HG03139 (cell line): ENCODE measurements around the gene CTDSP1.

Source experiments
- ATAC-seq: cut with Tn5 transposase; IDR thresholded peaks from one replicate; pipeline ENCODE4 v1.9.1; 2021; ENCODE audit not compliant: unreplicated experiment

Gene CTDSP1

GRCh38 chr2:218422403-218423086 lies 22.9 kb downstream of the CTDSP1 start:
- ATAC-seq = no peak

- no peak for ATAC-seq
Observed at GRCh38 chr2:218423584-218423983, 23.9 kb downstream of the CTDSP1 start.

GRCh38 chr2:218425531-218425930 lies 25.9 kb downstream of the CTDSP1 start:
- no peak for ATAC-seq

- no peak for ATAC-seq
Observed at GRCh38 chr2:218427741-218428140, 28.1 kb downstream of the CTDSP1 start.

- no peak for ATAC-seq
Observed at GRCh38 chr2:218428846-218429558, 29.3 kb downstream of the CTDSP1 start.

GRCh38 chr2:218429911-218430692 lies 30.4 kb downstream of the CTDSP1 start:
- ATAC-seq = no peak

GRCh38 chr2:218430721-218431120 lies 31.1 kb downstream of the CTDSP1 start:
- ATAC-seq = no peak

- no peak for ATAC-seq
Observed at GRCh38 chr2:218431878-218432277, 32.2 kb downstream of the CTDSP1 start.

- no peak for ATAC-seq
Observed at GRCh38 chr2:218432676-218433365, 33.2 kb downstream of the CTDSP1 start.

- ATAC-seq = no peak
Observed at GRCh38 chr2:218434456-218434855, 34.8 kb downstream of the CTDSP1 start.

- ATAC-seq = no peak
Observed at GRCh38 chr2:218435003-218435982, 35.6 kb downstream of the CTDSP1 start.

- no peak for ATAC-seq
Observed at GRCh38 chr2:218436992-218437391, 37.3 kb downstream of the CTDSP1 start.

GRCh38 chr2:218437969-218438368 lies 38.3 kb downstream of the CTDSP1 start:
- ATAC-seq = no peak

GRCh38 chr2:218438596-218438995 lies 38.9 kb downstream of the CTDSP1 start:
- no peak for ATAC-seq

- no peak for ATAC-seq
Observed at GRCh38 chr2:218444692-218445357, 45.2 kb downstream of the CTDSP1 start.

- no peak for ATAC-seq
Observed at GRCh38 chr2:218445602-218446001, 45.9 kb downstream of the CTDSP1 start.

GRCh38 chr2:218446547-218446946 lies 46.9 kb downstream of the CTDSP1 start:
- no peak for ATAC-seq

GRCh38 chr2:218447072-218447471 lies 47.4 kb downstream of the CTDSP1 start:
- ATAC-seq = no peak

- ATAC-seq = no peak
Observed at GRCh38 chr2:218448934-218449333, 49.3 kb downstream of the CTDSP1 start.

- no peak for ATAC-seq
Observed at GRCh38 chr2:218452079-218452478, 52.4 kb downstream of the CTDSP1 start.
